HUES64 (cell line): Measurements from ENCODE around the gene NAGPA.

ENCODE experiments used
- H3K27ac ChIP-seq: 2 replicates; pipeline ENCODE4 v1.7.0; 2013; ENCODE audit warnings: low read depth, low read length, inconsistent platforms
- H3K27me3 ChIP-seq: 2 replicates; pipeline ENCODE4 v1.6.1; 2013; ENCODE audit warnings: mild to moderate bottlenecking, low read length; ENCODE audit not compliant: insufficient read depth
- H3K36me3 ChIP-seq: 2 replicates; pipeline ENCODE4 v1.6.1; 2013; ENCODE audit warnings: mild to moderate bottlenecking, low read length; ENCODE audit not compliant: insufficient read depth
- H3K4me1 ChIP-seq: 2 replicates; pipeline ENCODE4 v1.6.1; 2013; ENCODE audit warnings: mild to moderate bottlenecking, low read length, moderate library complexity; ENCODE audit not compliant: insufficient read depth
- H3K4me3 ChIP-seq: 2 replicates; pipeline ENCODE4 v1.5.1; 2013; ENCODE audit warnings: mild to moderate bottlenecking, low read length, moderate library complexity
- H3K9ac ChIP-seq: 2 replicates; pipeline ENCODE4 v1.6.1; 2013; ENCODE audit warnings: mild to moderate bottlenecking, low read depth, low read length
- H3K9me3 ChIP-seq: 2 replicates; pipeline ENCODE4 v1.6.1; 2013; ENCODE audit warnings: low read depth, low read length; ENCODE audit not compliant: insufficient read depth
- WGBS: fragments of 150-250, 120-280 bp; methylation state at CpG from one replicate; pipeline ENCODE4 v1.1.7; 2013; ENCODE audit warnings: missing lambda C conversion rate; 5-methylcytosine and 5-hydroxymethylcytosine counted together

Gene NAGPA

GRCh38 chr16:5040451-5040850 lies 6.7 kb upstream of the NAGPA start:
- peaks cover 11% of the 10 kb centered on the region for H3K4me1 ChIP-seq
- H3K9me3 ChIP-seq, result no peaks in the 10 kb centered on the region
- H3K4me3 ChIP-seq, result no peak overlapping the region
- H3K27me3 ChIP-seq, result no peaks in the 10 kb centered on the region
- no peaks in the 10 kb centered on the region for H3K36me3 ChIP-seq
- WGBS, result 90% methylated on average over 7 of the region's 7 CpGs
- H3K27ac ChIP-seq, result no peak overlapping the region
- H3K9ac ChIP-seq, result no peak overlapping the region

- Histone ChIP-seq H3K36me3 (no peaks in the 10 kb centered on the region), H3K27me3 (peaks cover 9% of the 10 kb centered on the region), H3K9ac (peak overlapping the region; percentile 23; the same call in 1 of the 2 replicates), H3K4me1 (peaks cover 15% of the 10 kb centered on the region), H3K9me3 (no peaks in the 10 kb centered on the region), H3K27ac (peak overlapping the region; percentile 52), H3K4me3 (no peak overlapping the region)
- WGBS, result 56% methylated on average over 12 of the region's 12 CpGs
Observed at GRCh38 chr16:5036228-5037156, 2.8 kb upstream of the NAGPA start.

- Histone ChIP-seq H3K9me3 (no peaks in the 10 kb centered on the region), H3K36me3 (no peaks in the 10 kb centered on the region), H3K27ac (peak overlapping the region; percentile 50; the same call in 1 of the 2 replicates), H3K27me3 (peaks cover 9% of the 10 kb centered on the region), H3K9ac (no peak overlapping the region), H3K4me3 (no peak overlapping the region), H3K4me1 (peaks cover 15% of the 10 kb centered on the region)
- WGBS, result 89% methylated on average over 1 of the region's 1 CpG
Observed at GRCh38 chr16:5035909-5036227, 2.1 kb upstream of the NAGPA start.

GRCh38 chr16:5034167-5034523 lies 410 bp upstream of the NAGPA start:
- Histone ChIP-seq H3K4me3 (peak overlapping the region; percentile 82), H3K9ac (peak overlapping the region; percentile 78), H3K36me3 (no peaks in the 10 kb centered on the region; the same call in 1 of the 2 replicates), H3K27me3 (peaks cover 9% of the 10 kb centered on the region), H3K9me3 (no peaks in the 10 kb centered on the region), H3K27ac (no peak overlapping the region), H3K4me1 (peaks cover 15% of the 10 kb centered on the region)
- 41% methylated on average over 2 of the region's 2 CpGs for WGBS

- Histone ChIP-seq H3K4me1 (peaks cover 15% of the 10 kb centered on the region), H3K27me3 (peaks cover 9% of the 10 kb centered on the region), H3K27ac (no peak overlapping the region), H3K36me3 (no peaks in the 10 kb centered on the region; the same call in 1 of the 2 replicates), H3K9ac (peak overlapping the region; percentile 78; the same call in 1 of the 2 replicates), H3K9me3 (no peaks in the 10 kb centered on the region), H3K4me3 (peak overlapping the region; percentile 82)
- WGBS, result 53% methylated on average over 12 of the region's 12 CpGs
Observed at GRCh38 chr16:5032748-5033167, 977 bp downstream of the NAGPA start.

- no peaks in the 10 kb centered on the region for H3K9me3 ChIP-seq
- H3K27me3 ChIP-seq, result peaks cover 9% of the 10 kb centered on the region
- H3K27ac ChIP-seq, result no peak overlapping the region
- H3K4me3 ChIP-seq, result no peak overlapping the region
- H3K36me3 ChIP-seq, result no peaks in the 10 kb centered on the region; the same call in 1 of the 2 replicates
- H3K4me1 ChIP-seq, result peaks cover 9% of the 10 kb centered on the region
- 90% methylated on average over 7 of the region's 7 CpGs for WGBS
- no peak overlapping the region for H3K9ac ChIP-seq
Observed at GRCh38 chr16:5031601-5032000, 2.1 kb downstream of the NAGPA start.

- no peak overlapping the region for H3K9ac ChIP-seq
- 92% methylated on average over 12 of the region's 12 CpGs for WGBS
Observed at GRCh38 chr16:5030251-5030870, 3.4 kb downstream of the NAGPA start.

GRCh38 chr16:5028950-5029475 lies 4.7 kb downstream of the NAGPA start:
- Histone ChIP-seq H3K4me3 (no peak overlapping the region), H3K4me1 (peaks cover 5% of the 10 kb centered on the region; the same call in 1 of the 2 replicates), H3K9ac (no peak overlapping the region), H3K9me3 (no peaks in the 10 kb centered on the region), H3K27ac (no peak overlapping the region), H3K36me3 (no peaks in the 10 kb centered on the region; the same call in 1 of the 2 replicates), H3K27me3 (peaks cover 9% of the 10 kb centered on the region)
- WGBS, result 94% methylated on average over 18 of the region's 18 CpGs

More at GRCh38 chr16:5030251-5030870, 3.4 kb downstream of the NAGPA start:
- Histone ChIP-seq H3K4me3 (no peak overlapping the region), H3K27me3 (peaks cover 9% of the 10 kb centered on the region), H3K27ac (no peak overlapping the region), H3K4me1 (peaks cover 5% of the 10 kb centered on the region; the same call in 1 of the 2 replicates), H3K36me3 (no peaks in the 10 kb centered on the region; the same call in 1 of the 2 replicates), H3K9me3 (no peaks in the 10 kb centered on the region)

GRCh38 chr16:5027575-5028235 lies 6.0 kb downstream of the NAGPA start:
- Histone ChIP-seq H3K9ac (no peak overlapping the region), H3K27ac (no peak overlapping the region), H3K4me3 (no peak overlapping the region), H3K9me3 (no peaks in the 10 kb centered on the region), H3K27me3 (peaks cover 3% of the 10 kb centered on the region; the same call in 1 of the 2 replicates), H3K36me3 (no peaks in the 10 kb centered on the region; the same call in 1 of the 2 replicates), H3K4me1 (peaks cover 2% of the 10 kb centered on the region; the same call in 1 of the 2 replicates)
- 94% methylated on average over 29 of the region's 32 CpGs for WGBS

- H3K9me3 ChIP-seq, result no peaks in the 10 kb centered on the region
- no peaks in the 10 kb centered on the region for H3K27me3 ChIP-seq
- no peaks in the 10 kb centered on the region; the same call in 1 of the 2 replicates for H3K36me3 ChIP-seq
- no peak overlapping the region for H3K9ac ChIP-seq
- WGBS, result 92% methylated on average over 6 of the region's 7 CpGs
- H3K27ac ChIP-seq, result no peak overlapping the region
- no peak overlapping the region for H3K4me3 ChIP-seq
- H3K4me1 ChIP-seq, result no peaks in the 10 kb centered on the region
Observed at GRCh38 chr16:5027086-5027485, 6.6 kb downstream of the NAGPA start.
